Gastroesophageal sphincter (tissue), 3 donors: ENCODE measurements around the gene APBA1.

Source experiments
- CTCF ChIP-seq, 4 experiments: fragments of 200-600 bp in 2 of 4; fragments of 450-650 bp in 2 of 4; sonication (generic) in 1 of 4; IDR thresholded peaks; one replicate each; pipeline ENCODE4 v1.5.1; 2017 to 2019; ENCODE audit warnings: antibody characterized with exemption in 4 of 4, mild to moderate bottlenecking in 2 of 4, moderate library complexity in 2 of 4
- POLR2A ChIP-seq, 2 donors: fragments of 450-650 bp; IDR thresholded peaks; one replicate each; pipeline ENCODE4 v1.6.1; 2017; ENCODE audit warnings: antibody characterized with exemption in 2 of 2, mild to moderate bottlenecking in 2 of 2, moderate library complexity in 1 of 2

GRCh38 chr9:69599232-69599971 lies 72.8 kb downstream of the APBA1 start:
- TF ChIP-seq CTCF (IDR thresholded peaks at IDR 0.05) (no peak), POLR2A (IDR thresholded peaks at IDR 0.05) (no peak)
